Cardiac muscle cell (in vitro differentiated cells and primary cell): ENCODE results near the gene LATS2. TPM values are rescaled to one million over a fixed set of nuclear protein-coding genes. Genes with fewer than 3 reads are reported as not detected.

Source experiments
- DNase-seq, 2 donors: peaks; one replicate each; pipeline versions ENCODE4 v3.0.0 to v3.0.0-alpha.2; 2010 to 2017; ENCODE audit warnings: low read depth in 1 of 2, low spot score in 1 of 2
- H3K27ac ChIP-seq: fragments of 200-600 bp; sonication (generic); 2 replicates; pipeline ENCODE4 v1.5.1; 2016
- H3K27me3 ChIP-seq: fragments of 200-600 bp; sonication (generic); 2 replicates; pipeline ENCODE4 v1.6.0; 2016; ENCODE audit warnings: control low read depth
- H3K36me3 ChIP-seq: fragments of 200-600 bp; sonication (generic); 2 replicates; pipeline ENCODE4 v1.5.1; 2016; ENCODE audit warnings: control low read depth
- H3K4me1 ChIP-seq: fragments of 200-600 bp; sonication (generic); 2 replicates; pipeline ENCODE4 v1.8.1; 2017; ENCODE audit warnings: low read depth, mild to moderate bottlenecking, mixed run types
- H3K4me3 ChIP-seq: fragments of 200-600 bp; sonication (generic); 2 replicates; pipeline ENCODE4 v1.5.1; 2016; ENCODE audit warnings: mild to moderate bottlenecking
- H3K9me3 ChIP-seq: fragments of 200-600 bp; sonication (generic); 2 replicates; pipeline ENCODE4 v1.5.1; 2017; ENCODE audit warnings: low read depth, mild to moderate bottlenecking, control low read depth
- polyA plus RNA-seq: library from polyadenylated mRNA; unstranded; fragments of >200 nt; fragmentation: Nextera tagmentation; extraction: Ambion mirVana; gene quantifications from 2 replicates; pipeline ENCODE4 v1.2.1, GENCODE V29; 2016
- total RNA-seq: library from RNA; depleted of rRNA; stranded (reverse); fragments of >200 nt; gene quantifications from 2 replicates; pipeline ENCODE4 v1.2.3, GENCODE V29; 2016
- TF ChIP-seq, protein P1 (sequence below): IDR thresholded peaks from 2 replicates; pipeline ENCODE4 v1.5.1; 2012; ENCODE audit warnings: low read depth, mild to moderate bottlenecking, low read length

Gene LATS2
- total and polyA plus RNA-seq, 2 experiments from 2014 or later: 4.0 to 14.7 TPM

DNA sequence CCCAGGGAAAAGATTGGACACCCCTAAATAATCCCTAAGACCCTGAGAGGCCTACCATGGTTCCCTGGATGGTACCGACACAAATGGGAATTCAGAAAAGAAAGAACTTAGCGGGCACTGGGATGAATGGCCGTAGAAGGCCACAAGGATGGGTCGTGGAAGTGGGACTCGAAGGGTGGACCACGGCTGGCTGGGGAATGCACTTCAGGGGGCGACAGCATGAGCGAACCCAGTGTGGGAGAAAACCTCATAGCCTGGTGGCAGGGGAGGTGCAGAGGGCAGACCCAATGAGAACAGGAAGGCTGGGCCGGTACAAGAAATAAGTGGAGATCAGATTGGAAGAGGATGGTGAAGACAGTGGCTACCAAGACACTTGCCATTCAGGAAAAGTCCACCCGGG, 28.7 kb downstream of the LATS2 start:
- TF ChIP-seq, protein P1, sequence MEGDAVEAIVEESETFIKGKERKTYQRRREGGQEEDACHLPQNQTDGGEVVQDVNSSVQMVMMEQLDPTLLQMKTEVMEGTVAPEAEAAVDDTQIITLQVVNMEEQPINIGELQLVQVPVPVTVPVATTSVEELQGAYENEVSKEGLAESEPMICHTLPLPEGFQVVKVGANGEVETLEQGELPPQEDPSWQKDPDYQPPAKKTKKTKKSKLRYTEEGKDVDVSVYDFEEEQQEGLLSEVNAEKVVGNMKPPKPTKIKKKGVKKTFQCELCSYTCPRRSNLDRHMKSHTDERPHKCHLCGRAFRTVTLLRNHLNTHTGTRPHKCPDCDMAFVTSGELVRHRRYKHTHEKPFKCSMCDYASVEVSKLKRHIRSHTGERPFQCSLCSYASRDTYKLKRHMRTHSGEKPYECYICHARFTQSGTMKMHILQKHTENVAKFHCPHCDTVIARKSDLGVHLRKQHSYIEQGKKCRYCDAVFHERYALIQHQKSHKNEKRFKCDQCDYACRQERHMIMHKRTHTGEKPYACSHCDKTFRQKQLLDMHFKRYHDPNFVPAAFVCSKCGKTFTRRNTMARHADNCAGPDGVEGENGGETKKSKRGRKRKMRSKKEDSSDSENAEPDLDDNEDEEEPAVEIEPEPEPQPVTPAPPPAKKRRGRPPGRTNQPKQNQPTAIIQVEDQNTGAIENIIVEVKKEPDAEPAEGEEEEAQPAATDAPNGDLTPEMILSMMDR: no peak
- no peaks in the 10 kb centered on the region for H3K36me3 ChIP-seq
- no peak overlapping the region for H3K27ac ChIP-seq

DNA sequence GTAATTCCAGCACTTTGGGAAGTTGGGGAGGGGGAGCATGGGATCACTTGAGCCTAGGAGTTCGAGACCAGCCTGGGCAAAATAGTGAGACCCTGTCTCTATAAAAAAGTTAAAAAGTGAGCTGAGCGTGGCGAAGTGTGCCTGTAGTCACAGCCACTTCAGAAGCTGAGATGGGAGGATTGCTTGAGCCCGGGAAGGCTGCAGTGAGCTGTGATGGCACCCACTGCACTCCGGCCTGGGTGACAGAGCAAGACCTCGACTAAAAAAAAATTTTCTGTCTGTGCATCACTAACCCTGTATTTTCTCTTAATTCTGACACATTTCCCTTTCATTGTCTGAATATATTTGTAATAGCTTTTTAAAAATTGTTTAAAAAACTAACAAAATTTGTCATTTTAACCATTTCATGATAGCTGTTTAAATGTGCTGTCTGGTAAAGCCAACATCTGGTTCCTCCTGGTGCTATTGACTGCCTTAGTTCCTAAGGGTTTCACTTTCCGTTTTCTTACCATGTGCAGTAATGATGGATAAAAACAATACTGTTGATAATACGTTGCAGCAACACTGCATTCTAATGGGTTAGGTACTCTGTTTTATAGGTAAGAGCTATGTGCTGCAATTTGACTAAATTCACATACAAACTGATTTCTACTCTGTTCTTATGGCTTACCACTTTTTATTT, 29.7 kb downstream of the LATS2 start:
- Histone ChIP-seq H3K4me3 (no peak overlapping the region), H3K9me3 (no peaks in the 10 kb centered on the region), H3K27me3 (no peaks in the 10 kb centered on the region), H3K27ac (no peak overlapping the region), H3K36me3 (no peaks in the 10 kb centered on the region), H3K4me1 (no peaks in the 10 kb centered on the region)
- no peak for DNase-seq
- TF ChIP-seq, protein P1: no peak

More for the DNA sequence above, 28.7 kb downstream of the LATS2 start:
- Histone ChIP-seq H3K9me3 (no peaks in the 10 kb centered on the region), H3K4me3 (no peak overlapping the region), H3K27me3 (no peaks in the 10 kb centered on the region), H3K4me1 (no peaks in the 10 kb centered on the region)
- no peak for DNase-seq

DNA sequence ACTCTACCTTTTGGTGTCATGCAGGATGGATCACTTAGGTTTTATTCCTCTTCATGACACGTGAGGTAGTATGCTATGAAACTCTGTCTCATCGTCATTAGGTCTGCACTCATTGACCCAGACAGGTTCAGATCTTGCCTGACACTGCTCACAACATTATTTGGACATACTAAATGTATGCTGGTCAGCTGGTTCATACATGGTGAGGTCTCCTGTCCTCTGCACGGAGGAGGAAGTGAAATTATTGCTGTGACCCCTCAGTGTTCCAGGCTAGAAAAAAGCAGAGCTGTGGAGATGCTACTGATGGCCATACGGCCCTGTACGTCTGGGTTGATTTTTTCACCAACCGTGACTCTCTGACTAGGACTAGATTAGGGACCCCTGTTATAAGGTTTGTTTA, 35.8 kb downstream of the LATS2 start:
- no peaks in the 10 kb centered on the region for H3K9me3 ChIP-seq
- H3K4me3 ChIP-seq: no peak overlapping the region
- no peak for DNase-seq
- no peaks in the 10 kb centered on the region for H3K4me1 ChIP-seq
- H3K36me3 ChIP-seq: no peaks in the 10 kb centered on the region
- TF ChIP-seq, protein P1: no peak
- no peaks in the 10 kb centered on the region for H3K27me3 ChIP-seq
- H3K27ac ChIP-seq: no peak overlapping the region

DNA sequence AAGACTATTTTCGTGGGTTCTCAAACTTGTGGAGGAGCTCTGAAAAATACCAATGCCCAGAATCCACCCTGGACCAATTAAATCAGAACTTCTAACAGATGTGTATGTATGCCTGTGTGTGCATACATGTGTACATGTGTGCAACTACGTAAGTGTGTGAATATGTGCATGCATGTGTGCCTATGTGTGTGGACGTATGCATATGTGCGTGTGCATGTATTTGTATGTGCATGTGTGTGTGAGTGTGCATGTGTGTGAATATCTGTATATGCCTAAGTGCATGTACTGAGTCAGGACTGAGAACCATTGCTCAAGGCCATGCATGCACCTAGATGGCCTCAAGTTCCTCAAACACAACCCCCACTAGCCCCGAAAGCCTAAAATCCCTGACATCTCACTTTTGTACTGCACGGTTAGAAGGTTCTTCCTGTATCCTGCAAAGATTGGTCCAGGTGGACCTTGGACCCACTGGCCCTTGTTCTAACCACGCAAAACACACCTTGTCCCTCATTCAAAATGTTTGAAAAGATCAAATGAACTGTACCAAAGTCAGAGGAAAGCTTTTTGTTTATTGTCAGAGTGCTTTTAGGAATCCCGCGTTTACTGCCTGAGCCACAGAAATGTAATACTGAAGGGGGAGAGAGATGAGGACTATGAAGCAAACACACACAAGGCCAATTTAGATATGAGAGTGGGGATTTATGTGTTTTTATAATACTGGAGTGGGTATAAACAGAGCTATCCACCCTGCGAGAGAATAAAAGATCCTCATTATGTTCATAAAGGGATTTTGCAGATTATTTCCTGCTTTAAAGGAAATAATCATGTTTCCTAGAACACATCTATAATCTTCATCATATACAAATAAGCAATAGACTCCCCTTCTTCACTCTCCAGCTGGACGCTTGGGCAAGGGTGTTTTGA, 39.1 kb downstream of the LATS2 start:
- peaks cover 3% of the 10 kb centered on the region for H3K4me1 ChIP-seq
- TF ChIP-seq, protein P1: no peak
- no peaks in the 10 kb centered on the region for H3K36me3 ChIP-seq
- no peak overlapping the region for H3K4me3 ChIP-seq
- peak overlapping the region; percentile 4 for H3K27ac ChIP-seq
- DNase-seq: no peak
- no peaks in the 10 kb centered on the region for H3K9me3 ChIP-seq
- no peaks in the 10 kb centered on the region for H3K27me3 ChIP-seq

DNA sequence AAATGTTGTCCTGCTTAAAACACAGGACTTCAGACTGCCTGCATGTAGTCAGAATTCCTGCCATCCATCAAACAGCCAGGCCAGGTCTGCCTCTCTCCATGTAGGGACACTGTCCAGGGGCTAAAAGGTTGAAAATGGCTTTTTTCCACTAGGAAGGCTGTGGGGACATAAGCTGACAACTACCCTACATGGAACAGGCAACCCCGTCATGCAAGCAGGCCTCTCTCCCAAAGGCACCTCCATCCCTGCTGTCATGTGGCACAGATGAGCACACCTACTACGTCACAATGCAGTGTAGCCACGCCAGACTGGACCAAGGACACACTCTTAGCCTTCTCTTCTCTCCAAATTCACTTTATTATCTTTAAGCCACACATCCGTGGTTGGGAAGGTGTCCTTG, 40.8 kb downstream of the LATS2 start:
- DNase-seq: no peak
- TF ChIP-seq, protein P1: no peak

More for the DNA sequence above, 40.8 kb downstream of the LATS2 start:
- H3K4me3 ChIP-seq: no peak overlapping the region
- no peaks in the 10 kb centered on the region for H3K36me3 ChIP-seq
- H3K27me3 ChIP-seq: no peaks in the 10 kb centered on the region
- H3K27ac ChIP-seq: peak overlapping the region; percentile 62
- H3K9me3 ChIP-seq: no peaks in the 10 kb centered on the region
- H3K4me1 ChIP-seq: peaks cover 3% of the 10 kb centered on the region
